Endothelial cell of umbilical vein (primary cell): Measurements from ENCODE around the gene PROSER1. TPM values are rescaled to one million over a fixed set of nuclear protein-coding genes. Genes with fewer than 3 reads are reported as not detected.

Experiments
- BruUV-seq: library from RNA; stranded (reverse); fragments of 400-500 nt; replicated peaks from 2 replicates; lab custom pipeline; 2021; lab: Mats Ljungman, UMichigan
- CTCF ChIA-PET: fragments of 300-600, 350-600 bp; sonication (Branson Sonifier 250); formaldehyde crosslinking; loops from one replicate; lab custom pipeline; 2021; ENCODE audit warnings: antibody characterized with exemption, inconsistent platforms; lab: Charles Lee
- POLR2A ChIA-PET: fragments of 300-600, 350-600 bp; sonication (Branson Sonifier 250); formaldehyde crosslinking; loops from one replicate; lab custom pipeline; 2021; ENCODE audit warnings: antibody characterized with exemption, inconsistent platforms; lab: Charles Lee
- DNase-seq: peaks from one replicate; pipeline ENCODE4 v3.0.0-alpha.2; 2011; ENCODE audit warnings: low read depth, low spot score
- FAIRE-seq: peaks from 2 replicates; lab custom pipeline; 2011; peaks lifted over from hg19 to GRCh38; lab: Jason Lieb, UNC
- H2AFZ ChIP-seq: 2 replicates; pipeline ENCODE4 v1.6.0; 2012; ENCODE audit warnings: low read depth, low read length, control low read depth, inconsistent platforms
- H3K27ac ChIP-seq: 2 replicates; pipeline ENCODE4 v1.5.1; 2011; ENCODE audit warnings: low read depth, mild to moderate bottlenecking, control low read depth, low read length, moderate library complexity; ENCODE audit not compliant: insufficient read depth
- H3K27me3 ChIP-seq, 2 experiments: 2 replicates each; pipeline versions ENCODE4 v1.6.0 to v1.6.1; 2011; ENCODE audit warnings: low read length in 2 of 2, mixed read lengths in 1 of 2; ENCODE audit not compliant: control insufficient read depth in 2 of 2, insufficient read depth in 2 of 2
- H3K36me3 ChIP-seq, 2 experiments: 2 replicates in 1 of 2; 3 replicates in 1 of 2; pipeline ENCODE4 v1.5.1; 2011; ENCODE audit warnings: low read length in 2 of 2, mild to moderate bottlenecking in 1 of 2, moderate library complexity in 1 of 2; ENCODE audit not compliant: control insufficient read depth in 2 of 2, insufficient read depth in 2 of 2; ENCODE audit errors: extremely low read depth in 1 of 2
- H3K4me1 ChIP-seq: 3 replicates; pipeline ENCODE4 v1.5.1; 2011; ENCODE audit warnings: mild to moderate bottlenecking, low read length; ENCODE audit not compliant: control insufficient read depth, insufficient read depth; ENCODE audit errors: extremely low read depth
- H3K4me2 ChIP-seq: 2 replicates; pipeline ENCODE4 v1.6.1; 2011; ENCODE audit warnings: low read length, control low read depth, mixed read lengths; ENCODE audit not compliant: insufficient read depth
- H3K4me3 ChIP-seq, 3 experiments: fragments of 200-600 bp in 1 of 3; sonication (generic), shearing (Covaris generic) in 1 of 3; replicated peaks in 1 of 3; 2 replicates each; pipeline ENCODE4 v1.5.1; 2011 to 2016; ENCODE audit warnings: control low read depth in 3 of 3, low read length in 3 of 3, mild to moderate bottlenecking in 2 of 3, inconsistent platforms in 1 of 3, low read depth in 1 of 3, moderate library complexity in 1 of 3; ENCODE audit not compliant: insufficient read depth in 1 of 3
- H3K79me2 ChIP-seq: 2 replicates; pipeline ENCODE4 v1.6.0; 2012; ENCODE audit warnings: low read length, inconsistent platforms; ENCODE audit not compliant: control insufficient read depth, insufficient read depth
- H3K9ac ChIP-seq: replicated peaks from 2 replicates; pipeline ENCODE3; 2011; ENCODE audit warnings: low read length, control low read depth; ENCODE audit not compliant: insufficient read depth; ENCODE audit errors: extremely low read depth
- H3K9me1 ChIP-seq: replicated peaks from 3 replicates; pipeline ENCODE4 v1.6.0; 2011; ENCODE audit warnings: mild to moderate bottlenecking, low read length; ENCODE audit not compliant: control insufficient read depth, insufficient read depth; ENCODE audit errors: extremely low read depth
- H3K9me3 ChIP-seq: replicated peaks from 2 replicates; pipeline ENCODE4 v1.5.1; 2012; ENCODE audit warnings: low read length, inconsistent platforms; ENCODE audit not compliant: control insufficient read depth, insufficient read depth
- H4K20me1 ChIP-seq: replicated peaks from 2 replicates; pipeline ENCODE3; 2011; ENCODE audit warnings: mild to moderate bottlenecking, low read length; ENCODE audit not compliant: control insufficient read depth, insufficient read depth; ENCODE audit errors: extremely low read depth
- EZH2 ChIP-seq: IDR thresholded peaks from 2 replicates; pipeline ENCODE4 v1.6.1; 2012; ENCODE audit warnings: borderline replicate concordance, low read depth, mild to moderate bottlenecking, moderate library complexity, low read length, inconsistent platforms; ENCODE audit not compliant: severe bottlenecking
- FOS ChIP-seq: IDR thresholded peaks from 2 replicates; pipeline ENCODE4 v1.6.1; 2011; ENCODE audit warnings: mild to moderate bottlenecking, low read length, moderate library complexity, borderline replicate concordance; ENCODE audit not compliant: insufficient read depth
- GATA2 ChIP-seq: IDR thresholded peaks from 2 replicates; pipeline ENCODE4 v1.7.0; 2011; ENCODE audit warnings: low read depth, mild to moderate bottlenecking, moderate library complexity, mixed read lengths, low read length; ENCODE audit not compliant: insufficient read length, insufficient read depth
- MYC ChIP-seq: IDR thresholded peaks from one replicate; pipeline ENCODE4 v1.6.1; 2011; ENCODE audit warnings: mild to moderate bottlenecking, low read depth, low read length
- dilution Hi-C: fragments of 300-500 bp; cut with MboI; formaldehyde crosslinking; loops from one replicate; pipeline ENCODE4 v1.15.0; 2019; ENCODE audit warnings: low sequenced_read_pairs; ENCODE audit not compliant: extremely low pct_ligation_motif_present
- intact Hi-C: fragments of 100-400 bp; cut with micrococcal nuclease; formaldehyde crosslinking; loops from one replicate; pipeline ENCODE4 v1.10.0; 2022
- polyA plus RNA-seq, 4 experiments: library from polyadenylated mRNA; depleted of rRNA in 3 of 4; stranded (reverse) in 3 of 4; unstranded in 1 of 4; fragments of >200 nt; gene quantifications; 2 replicates each; pipeline versions ENCODE4 v1.2.1 to v1.2.3, GENCODE V29; 2011 to 2012; ENCODE audit warnings: missing spikeins in 1 of 4
- total RNA-seq: library from RNA; stranded (reverse); gene quantifications from 2 replicates; pipeline ENCODE4 v1.2.3, GENCODE V29; 2021
- TF ChIP-seq, protein P1 (sequence below): IDR thresholded peaks from 2 replicates; pipeline ENCODE4 v1.6.1; 2011; ENCODE audit not compliant: insufficient read depth, insufficient read length
- TF ChIP-seq, protein P2 (sequence below), 2 donors: IDR thresholded peaks; 1 replicate in 1 of 2; 2 replicates in 1 of 2; pipeline ENCODE4 v1.5.1; 2011; ENCODE audit warnings: low read length in 2 of 2, mild to moderate bottlenecking in 2 of 2, moderate library complexity in 2 of 2, control low read depth in 1 of 2, inconsistent platforms in 1 of 2, low read depth in 1 of 2; ENCODE audit not compliant: insufficient read depth in 1 of 2; ENCODE audit errors: extremely low read depth in 1 of 2

PROSER1 gene
- total and polyA plus RNA-seq, 2 donors (not counting 3 experiments of a cell fraction or from before 2014, with no cell fraction given): 38.3 to 40.4 TPM

DNA sequence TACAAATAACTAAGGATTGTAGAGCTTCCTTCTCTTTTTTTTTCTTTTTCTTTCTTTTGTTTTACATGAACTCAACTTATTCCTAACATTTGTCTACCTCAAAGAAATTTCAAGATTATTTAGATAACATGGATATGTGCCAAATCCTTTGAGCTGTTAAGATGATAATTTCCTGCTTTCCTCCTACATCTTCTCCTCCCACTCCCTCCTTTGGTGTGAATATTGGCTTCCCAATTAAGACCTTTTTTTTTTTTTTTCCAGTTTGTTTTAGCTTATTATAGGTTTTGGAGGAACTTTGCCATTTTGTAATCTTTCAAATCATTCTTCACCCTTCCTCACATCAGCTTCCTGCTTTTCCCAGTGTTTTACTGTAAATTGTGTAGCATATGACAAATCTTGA lies 10.9 kb upstream of the PROSER1 start:
- Histone ChIP-seq H3K9me1 (no peaks in the 10 kb centered on the region), H3K4me2 (no peak overlapping the region), H2AFZ (peak overlapping the region; percentile 21), H3K27me3 (no peaks in the 10 kb centered on the region), H3K36me3 (no peaks in the 10 kb centered on the region), H3K27ac (no peak overlapping the region), H3K9ac (no peak overlapping the region), H3K4me3 (no peak overlapping the region), H3K9me3 (no peaks in the 10 kb centered on the region), H4K20me1 (no peaks in the 10 kb centered on the region), H3K4me1 (no peaks in the 10 kb centered on the region), H3K79me2 (no peaks in the 10 kb centered on the region)
- FAIRE-seq (no peak), DNase-seq (no peak)
- dilution Hi-C loops: no loop called here
- ChIA-PET CTCF (interaction anchor here (0.7 to 3.8 kb wide), 11 partner anchors 10 to 627 kb away, joined by 3 to 34 read pairs (median 3); partner anchors contain the start of gene NHLRC3), POLR2A (no interaction called here)
- intact Hi-C loops: no loop called here
- TF ChIP-seq, protein P1, sequence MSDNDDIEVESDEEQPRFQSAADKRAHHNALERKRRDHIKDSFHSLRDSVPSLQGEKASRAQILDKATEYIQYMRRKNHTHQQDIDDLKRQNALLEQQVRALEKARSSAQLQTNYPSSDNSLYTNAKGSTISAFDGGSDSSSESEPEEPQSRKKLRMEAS: no peak
- no peak for TF ChIP-seq MYC
- no peak for TF ChIP-seq GATA2
- TF ChIP-seq FOS: no peak
- TF ChIP-seq, protein P2, sequence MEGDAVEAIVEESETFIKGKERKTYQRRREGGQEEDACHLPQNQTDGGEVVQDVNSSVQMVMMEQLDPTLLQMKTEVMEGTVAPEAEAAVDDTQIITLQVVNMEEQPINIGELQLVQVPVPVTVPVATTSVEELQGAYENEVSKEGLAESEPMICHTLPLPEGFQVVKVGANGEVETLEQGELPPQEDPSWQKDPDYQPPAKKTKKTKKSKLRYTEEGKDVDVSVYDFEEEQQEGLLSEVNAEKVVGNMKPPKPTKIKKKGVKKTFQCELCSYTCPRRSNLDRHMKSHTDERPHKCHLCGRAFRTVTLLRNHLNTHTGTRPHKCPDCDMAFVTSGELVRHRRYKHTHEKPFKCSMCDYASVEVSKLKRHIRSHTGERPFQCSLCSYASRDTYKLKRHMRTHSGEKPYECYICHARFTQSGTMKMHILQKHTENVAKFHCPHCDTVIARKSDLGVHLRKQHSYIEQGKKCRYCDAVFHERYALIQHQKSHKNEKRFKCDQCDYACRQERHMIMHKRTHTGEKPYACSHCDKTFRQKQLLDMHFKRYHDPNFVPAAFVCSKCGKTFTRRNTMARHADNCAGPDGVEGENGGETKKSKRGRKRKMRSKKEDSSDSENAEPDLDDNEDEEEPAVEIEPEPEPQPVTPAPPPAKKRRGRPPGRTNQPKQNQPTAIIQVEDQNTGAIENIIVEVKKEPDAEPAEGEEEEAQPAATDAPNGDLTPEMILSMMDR (IDR thresholded peaks at IDR 0.05; ENCODE audit: extremely low read depth in 1 of 2, insufficient read depth in 1 of 2, low read depth in 1 of 2, low read length in 2 of 2): no peak
- no peak for TF ChIP-seq EZH2
- BruUV-seq: no TSS peak
